Kidney (tissue), 14 donors: ENCODE data around the gene KCNE2. TPM values are rescaled to one million over a fixed set of nuclear protein-coding genes. Genes with fewer than 3 reads are reported as not detected.

Experiments used
- DNase-seq, 5 donors: peaks; one replicate each; pipeline ENCODE4 v3.0.0-alpha.2; 2013 to 2020
- FAIRE-seq: peaks from 2 replicates; lab custom pipeline; 2012; peaks lifted over from hg19 to GRCh38; lab: Jason Lieb, UNC
- H3K27ac ChIP-seq, 2 donors: one replicate each; pipeline ENCODE4 v1.7.0; 2013; ENCODE audit warnings: low read depth in 2 of 2, low read length in 2 of 2, inconsistent platforms in 1 of 2
- H3K27me3 ChIP-seq: one replicate; pipeline ENCODE4 v1.7.1; 2013; ENCODE audit warnings: low read length, inconsistent platforms; ENCODE audit not compliant: control insufficient read depth, insufficient read depth
- H3K36me3 ChIP-seq, 3 donors: one replicate each; pipeline versions ENCODE4 v1.7.0 to v1.7.1; 2013; ENCODE audit warnings: low read length in 3 of 3, control low read depth in 1 of 3, inconsistent platforms in 1 of 3; ENCODE audit not compliant: insufficient read depth in 3 of 3, control insufficient read depth in 2 of 3
- H3K4me1 ChIP-seq, 3 donors: one replicate each; pipeline versions ENCODE4 v1.7.0 to v1.7.1; 2013; ENCODE audit warnings: low read length in 3 of 3, inconsistent platforms in 1 of 3, low read depth in 1 of 3; ENCODE audit not compliant: control insufficient read depth in 2 of 3, insufficient read depth in 2 of 3
- H3K4me3 ChIP-seq, 3 donors: one replicate each; pipeline versions ENCODE4 v1.7.0 to v1.8.1; 2013; ENCODE audit warnings: low read length in 3 of 3, control low read depth in 1 of 3, inconsistent platforms in 1 of 3
- H3K9ac ChIP-seq, 3 donors: one replicate each; pipeline versions ENCODE4 v1.7.0 to v1.7.1; 2013; ENCODE audit warnings: low read length in 3 of 3, control low read depth in 1 of 3, inconsistent platforms in 1 of 3
- H3K9me3 ChIP-seq, 3 donors: one replicate each; pipeline versions ENCODE4 v1.7.0 to v1.7.1; 2013; ENCODE audit warnings: low read length in 3 of 3, control low read depth in 1 of 3, inconsistent platforms in 1 of 3; ENCODE audit not compliant: control insufficient read depth in 2 of 3, insufficient read depth in 1 of 3
- CTCF ChIP-seq: IDR thresholded peaks from 3 replicates; pipeline ENCODE4 v1.5.1; 2012; ENCODE audit warnings: mild to moderate bottlenecking, moderate library complexity, borderline replicate concordance; ENCODE audit not compliant: insufficient read depth; ENCODE audit errors: extremely low read depth
- intact Hi-C: fragments of 100-400 bp; cut with DNase I; formaldehyde crosslinking; loops from one replicate; pipeline ENCODE4 v1.11.1; 2022
- polyA plus RNA-seq: library from polyadenylated mRNA; stranded (reverse); fragments of 350-450 nt; fragmentation: Illumina TruSeq; extraction: RNeasy Lipid Tissue Mini Kit (QIAGEN cat#74804); gene quantifications from one replicate; pipeline ENCODE4 v1.2.3, GENCODE V29; 2014; ENCODE audit warnings: low read depth, low replicate concordance; ENCODE audit not compliant: insufficient read depth
- total RNA-seq: library from RNA; stranded (reverse); fragmentation: NEBNext Ultra II Directional; extraction: Animal tissue kit (Norgen Biotek cat#: 25700); gene quantifications from one replicate; pipeline ENCODE4 v1.2.1, GENCODE V29; 2021
- donor health status: control.
- donor health status: control.
- donor health status: control.
- donor health status: control.
- donor health status: control.
- donor health status: DM: yes; HTN: yes; CAD: no.
- donor health status: Normal renal cell carcinoma (clear cell type).

The KCNE2 gene
- total and polyA plus RNA-seq, 2 donors from 2014 or later, result 0.80 TPM; not detected in 1

DNA sequence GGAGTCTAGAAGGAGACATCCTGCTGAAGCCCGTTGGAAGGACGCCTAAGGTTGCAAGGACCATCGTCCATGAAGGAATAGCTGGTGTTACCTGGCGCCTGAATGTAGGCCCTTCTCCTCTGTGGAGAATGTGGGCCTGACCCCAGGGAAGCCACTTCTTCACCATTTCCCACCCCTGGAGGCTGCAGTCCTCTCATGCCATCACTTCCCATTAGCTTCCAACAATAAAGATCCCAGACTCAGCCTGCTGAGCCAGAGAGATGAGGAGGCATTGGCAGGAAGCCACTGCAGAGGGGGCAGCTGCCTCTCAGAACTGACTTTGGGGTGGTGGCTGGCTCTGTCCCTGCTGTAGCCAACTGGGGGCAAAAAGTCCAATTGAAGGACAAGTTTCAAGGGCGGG is 21.3 kb upstream of the KCNE2 start:
- intact Hi-C loops, result no loop called here
- TF ChIP-seq CTCF, result no peak
- DNase-seq (no peak), FAIRE-seq (no peak)
- Histone ChIP-seq H3K4me3 (no peak overlapping the region), H3K27ac (no peak overlapping the region), H3K36me3 (no peaks in the 10 kb centered on the region), H3K9me3 (no peaks in the 10 kb centered on the region), H3K4me1 (no peaks in the 10 kb centered on the region), H3K9ac (no peak overlapping the region), H3K27me3 (no peaks in the 10 kb centered on the region)

GRCh38 chr21:34343347-34343746 is 20.5 kb upstream of the KCNE2 start:
- Histone ChIP-seq H3K9ac (no peak overlapping the region), H3K27me3 (no peaks in the 10 kb centered on the region), H3K4me1 (no peaks in the 10 kb centered on the region), H3K4me3 (no peak overlapping the region), H3K9me3 (no peaks in the 10 kb centered on the region), H3K36me3 (no peaks in the 10 kb centered on the region), H3K27ac (no peak overlapping the region)
- no peak for DNase-seq
- intact Hi-C loops, result no loop called here
- no peak for FAIRE-seq
- TF ChIP-seq CTCF, result no peak

DNA sequence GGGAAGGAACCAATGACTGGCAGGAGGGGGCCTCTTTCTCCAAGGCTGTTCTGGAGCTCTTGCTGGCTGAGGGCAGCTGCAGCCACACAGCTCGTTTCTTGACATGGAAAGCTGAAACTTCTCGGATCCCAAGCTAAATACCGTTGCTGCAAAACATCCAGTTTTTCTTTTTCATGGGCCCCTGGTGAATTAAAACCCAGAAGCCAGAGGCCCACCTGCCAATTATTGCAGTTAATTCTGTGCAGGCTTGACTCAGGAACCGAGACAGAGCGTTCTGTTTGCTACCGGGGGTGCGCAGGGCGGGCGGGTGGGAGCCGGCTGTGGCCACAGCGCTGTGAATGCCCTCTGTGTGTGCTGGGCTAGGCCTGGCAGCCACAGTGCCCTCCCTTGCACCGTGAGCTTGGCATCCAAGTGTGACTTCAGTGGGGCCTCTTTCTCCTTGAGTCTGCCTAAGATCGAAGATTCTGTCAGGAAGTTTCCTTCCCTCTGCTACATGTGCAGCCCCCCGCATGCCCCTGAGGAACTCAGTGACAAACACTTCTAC is 19.9 kb upstream of the KCNE2 start:
- intact Hi-C loops, result no loop called here
- Histone ChIP-seq H3K9ac (no peak overlapping the region), H3K36me3 (no peaks in the 10 kb centered on the region), H3K4me3 (no peak overlapping the region), H3K4me1 (no peaks in the 10 kb centered on the region), H3K27ac (no peak overlapping the region), H3K27me3 (no peaks in the 10 kb centered on the region), H3K9me3 (no peaks in the 10 kb centered on the region)
- DNase-seq (peak in 1 of 5 donors; percentile 49), FAIRE-seq (no peak)
- TF ChIP-seq CTCF, result no peak

DNA sequence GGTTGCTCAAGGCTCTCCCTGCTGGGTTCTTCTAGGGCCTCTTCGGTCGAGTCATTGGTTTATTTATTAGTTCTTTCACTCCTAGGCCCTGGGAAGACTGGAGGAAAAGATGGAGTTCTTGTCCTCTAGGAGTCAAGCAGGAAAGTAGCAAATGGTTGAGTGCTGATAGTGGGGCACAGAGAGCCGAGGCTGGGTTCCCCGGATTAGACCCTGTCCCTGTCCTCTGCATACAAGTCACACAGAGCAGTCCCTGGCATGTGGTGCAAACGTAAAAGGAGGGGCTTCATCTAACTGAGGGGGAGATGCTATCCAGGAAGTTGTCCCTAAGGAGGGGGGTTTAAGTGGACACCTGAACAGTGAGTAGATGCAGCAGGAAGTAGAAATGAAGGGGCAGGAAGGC is 19.2 kb upstream of the KCNE2 start:
- H3K9ac ChIP-seq, result no peak overlapping the region
- peaks cover 0 to 2% (median 0%) of the 10 kb centered on the region in 3 donors for H3K4me1 ChIP-seq
- FAIRE-seq, result no peak
- H3K4me3 ChIP-seq, result no peak overlapping the region
- intact Hi-C loops, result no loop called here
- H3K27me3 ChIP-seq, result no peaks in the 10 kb centered on the region
- DNase-seq, result no peak
- no peak overlapping the region for H3K27ac ChIP-seq
- no peaks in the 10 kb centered on the region for H3K9me3 ChIP-seq
- no peak for TF ChIP-seq CTCF
- no peaks in the 10 kb centered on the region for H3K36me3 ChIP-seq
